AG04449 (cell line): ENCODE results near the gene SLC25A15.

Source experiments
- CTCF ChIA-PET: fragments of 350-600 bp; formaldehyde crosslinking; extraction: SDS; loops from one replicate; lab custom pipeline; 2021; ENCODE audit warnings: antibody characterized with exemption; lab: Yijun Ruan, JAX
- POLR2A ChIA-PET: fragments of 400-600, 350-600 bp; formaldehyde crosslinking; extraction: SDS; loops from one replicate; lab custom pipeline; 2020; ENCODE audit warnings: antibody characterized with exemption, inconsistent platforms; lab: Yijun Ruan, JAX
- DNase-seq: peaks from one replicate; pipeline ENCODE4 v3.0.0-alpha.2; 2010; ENCODE audit warnings: low read depth, low spot score
- H3K4me3 ChIP-seq: 2 replicates; pipeline ENCODE4 v1.5.1; 2011; ENCODE audit warnings: low read depth, mild to moderate bottlenecking, control low read depth, low read length
- TF ChIP-seq, protein P1 (sequence below): IDR thresholded peaks from one replicate; pipeline ENCODE4 v1.5.1; 2011; ENCODE audit warnings: mild to moderate bottlenecking, moderate library complexity, low read length, control low read depth, inconsistent platforms; ENCODE audit not compliant: insufficient read depth; ENCODE audit errors: missing control alignments

Gene SLC25A15

DNA sequence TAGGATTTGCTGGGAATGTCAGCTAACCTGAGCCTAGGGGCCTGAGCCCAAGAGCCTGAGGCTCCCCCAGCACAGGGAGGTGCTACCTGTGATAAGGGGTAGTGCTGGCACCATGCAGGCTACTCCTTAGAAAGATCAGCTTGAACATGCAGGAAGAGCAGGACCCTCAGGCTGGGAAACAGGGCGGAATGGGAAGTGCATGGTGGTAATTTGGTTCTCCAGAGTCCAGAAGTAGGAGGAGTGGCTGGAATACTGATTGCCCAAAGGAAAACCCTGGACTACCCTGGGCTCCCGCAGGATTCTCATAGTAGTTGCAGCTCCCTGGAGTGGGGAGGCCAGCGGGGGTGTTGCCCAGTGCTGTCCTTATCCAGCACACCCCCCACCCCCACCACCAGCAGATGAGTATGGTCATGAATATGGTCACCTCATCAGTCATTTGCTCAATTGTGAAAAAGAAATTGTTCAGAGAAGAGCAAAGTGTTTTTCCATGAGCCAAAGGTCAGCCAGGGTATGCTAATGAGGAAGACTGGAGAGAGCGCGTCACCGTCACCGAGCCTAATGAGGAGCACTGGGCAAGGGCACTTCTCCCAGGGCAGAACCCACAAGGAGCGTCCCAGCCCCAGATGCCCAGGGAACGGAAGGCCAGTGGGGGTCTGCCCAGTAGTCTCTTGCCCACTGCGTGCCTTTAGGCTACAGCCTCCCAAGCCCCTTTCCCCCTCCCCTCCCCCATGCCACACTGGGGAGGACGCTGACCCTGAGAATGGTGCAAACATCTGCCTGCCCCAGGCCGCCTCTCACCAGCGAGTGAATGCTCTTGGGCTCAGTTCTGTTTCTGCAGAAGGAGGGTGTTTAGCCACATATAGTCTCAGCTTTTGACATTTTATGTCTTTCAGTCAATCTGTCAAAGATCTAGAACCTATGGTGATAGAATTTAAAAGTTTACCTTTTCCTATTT lies 5.3 kb downstream of the SLC25A15 start:
- DNase-seq = no peak
- TF ChIP-seq, protein P1, sequence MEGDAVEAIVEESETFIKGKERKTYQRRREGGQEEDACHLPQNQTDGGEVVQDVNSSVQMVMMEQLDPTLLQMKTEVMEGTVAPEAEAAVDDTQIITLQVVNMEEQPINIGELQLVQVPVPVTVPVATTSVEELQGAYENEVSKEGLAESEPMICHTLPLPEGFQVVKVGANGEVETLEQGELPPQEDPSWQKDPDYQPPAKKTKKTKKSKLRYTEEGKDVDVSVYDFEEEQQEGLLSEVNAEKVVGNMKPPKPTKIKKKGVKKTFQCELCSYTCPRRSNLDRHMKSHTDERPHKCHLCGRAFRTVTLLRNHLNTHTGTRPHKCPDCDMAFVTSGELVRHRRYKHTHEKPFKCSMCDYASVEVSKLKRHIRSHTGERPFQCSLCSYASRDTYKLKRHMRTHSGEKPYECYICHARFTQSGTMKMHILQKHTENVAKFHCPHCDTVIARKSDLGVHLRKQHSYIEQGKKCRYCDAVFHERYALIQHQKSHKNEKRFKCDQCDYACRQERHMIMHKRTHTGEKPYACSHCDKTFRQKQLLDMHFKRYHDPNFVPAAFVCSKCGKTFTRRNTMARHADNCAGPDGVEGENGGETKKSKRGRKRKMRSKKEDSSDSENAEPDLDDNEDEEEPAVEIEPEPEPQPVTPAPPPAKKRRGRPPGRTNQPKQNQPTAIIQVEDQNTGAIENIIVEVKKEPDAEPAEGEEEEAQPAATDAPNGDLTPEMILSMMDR = no peak
- CTCF ChIA-PET = interaction anchor here (0.7 kb wide), 1 partner anchor 125 kb away, joined by 3 read pairs; no protein-coding TSS in a partner anchor
- POLR2A ChIA-PET = no interaction called here
- no peak overlapping the region for H3K4me3 ChIP-seq

DNA sequence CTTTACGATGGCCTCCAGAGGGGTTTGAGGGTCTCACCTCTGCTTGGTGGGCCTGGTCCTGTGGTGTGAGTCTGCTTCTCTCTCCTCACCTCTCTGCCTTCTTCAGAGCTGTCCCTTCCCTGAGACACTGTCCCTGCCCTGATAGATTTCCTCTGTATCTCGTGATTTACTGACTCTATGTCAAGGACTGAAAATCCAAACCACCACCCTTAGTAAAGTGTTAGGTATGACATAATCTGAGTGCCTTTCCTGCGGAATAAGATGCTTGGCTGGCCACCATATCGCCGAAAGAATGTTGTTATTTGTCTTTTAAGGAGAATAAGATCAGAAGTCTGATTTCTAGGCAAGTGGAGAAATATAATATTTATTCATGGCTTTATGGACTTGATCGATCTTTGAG lies 7.2 kb downstream of the SLC25A15 start:
- no peak for DNase-seq
- ChIA-PET CTCF (no interaction called here), POLR2A (no interaction called here)
- TF ChIP-seq, protein P1 = no peak
- H3K4me3 ChIP-seq = no peak overlapping the region

DNA sequence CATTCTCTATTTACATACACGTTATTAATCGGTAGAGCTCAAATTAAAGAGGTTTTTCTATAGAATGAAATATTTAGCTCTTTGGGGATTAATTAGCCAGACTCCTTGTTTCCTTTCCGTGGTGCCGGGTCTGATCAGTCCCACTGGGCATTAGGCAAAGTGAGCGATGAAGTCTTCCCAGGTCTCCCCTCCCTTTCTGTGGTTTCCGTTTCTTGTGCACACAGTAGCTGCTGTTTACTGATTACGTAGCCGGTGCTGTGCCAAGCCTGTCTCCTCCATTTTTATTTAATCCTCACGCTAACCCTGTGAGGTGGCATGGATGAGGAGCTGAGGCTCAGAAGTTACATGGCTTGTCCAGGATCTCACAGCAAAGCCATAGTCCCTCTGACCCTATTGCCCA lies 9.0 kb downstream of the SLC25A15 start:
- ChIA-PET POLR2A (no interaction called here), CTCF (interaction anchor here (1.5 to 2.6 kb wide), 2 partner anchors 16 to 21 kb away, joined by 5 to 10 read pairs; no protein-coding TSS in a partner anchor)
- DNase-seq = no peak

DNA sequence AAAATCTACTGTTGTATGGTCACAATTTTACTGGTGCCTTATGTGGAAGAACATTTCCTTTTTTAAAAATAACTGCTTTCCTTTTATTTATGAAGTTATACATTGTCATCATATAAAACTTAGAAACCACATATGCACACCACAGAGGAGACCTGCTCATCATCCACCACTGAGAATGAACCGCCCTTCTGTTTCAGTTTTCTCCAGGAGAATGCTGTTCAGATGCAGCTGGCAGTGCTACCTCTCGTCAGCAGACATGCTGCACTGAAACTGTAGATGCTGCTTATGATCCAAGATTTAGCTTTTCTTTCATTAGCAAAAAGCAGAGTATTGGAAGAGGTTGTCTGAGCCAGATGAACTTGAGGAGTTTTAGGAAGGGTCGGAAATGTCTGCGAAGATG lies 10.1 kb downstream of the SLC25A15 start:
- TF ChIP-seq, protein P1 = no peak
- ChIA-PET POLR2A (no interaction called here), CTCF (interaction anchor here (1.5 to 2.6 kb wide), 2 partner anchors 15 to 22 kb away, joined by 5 to 10 read pairs; no protein-coding TSS in a partner anchor)
- DNase-seq = no peak
- no peak overlapping the region for H3K4me3 ChIP-seq

More for the DNA sequence above, 9.0 kb downstream of the SLC25A15 start:
- H3K4me3 ChIP-seq = no peak overlapping the region
- TF ChIP-seq, protein P1 = no peak

DNA sequence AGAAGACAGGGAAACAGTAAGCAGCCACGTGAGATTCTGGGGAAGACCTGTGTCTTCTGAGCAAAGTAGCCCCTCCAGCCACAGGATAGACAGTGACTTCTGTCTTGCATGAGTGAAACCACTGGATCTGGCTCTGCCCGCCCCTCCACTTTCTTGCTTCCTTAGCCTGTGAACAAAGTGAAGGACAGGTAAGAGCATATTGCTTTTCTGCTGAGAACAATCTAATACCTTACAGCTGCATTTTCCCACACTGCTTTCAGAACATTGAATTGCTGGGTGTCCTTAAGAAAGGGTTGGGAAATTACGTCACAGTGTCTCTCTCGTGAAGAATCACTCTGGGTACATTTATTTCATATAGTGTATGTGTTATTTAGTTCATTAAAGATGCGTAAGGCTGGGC lies 11.1 kb downstream of the SLC25A15 start:
- no peak overlapping the region for H3K4me3 ChIP-seq
- no peak for DNase-seq
- CTCF ChIA-PET = interaction anchor here (2.6 kb wide), 1 partner anchor 14 kb away, joined by 10 read pairs; no protein-coding TSS in a partner anchor
- POLR2A ChIA-PET = no interaction called here
- TF ChIP-seq, protein P1 = no peak
